ENCODE data around the gene WDR86.
A peak's percentile ranks its signal among the peaks of the same experiment; 100 is the strongest.

The WDR86 gene

GRCh38 chr7:151426904-151427704 lies 17.3 kb upstream of the WDR86 start:
- DNase-seq: no peak

- no peak for DNase-seq
Observed at GRCh38 chr7:151426441-151426903, 16.6 kb upstream of the WDR86 start.

GRCh38 chr7:151425670-151426440 lies 16.0 kb upstream of the WDR86 start:
- no peak for DNase-seq

- no peak for DNase-seq
Observed at GRCh38 chr7:151424799-151425198, 15.0 kb upstream of the WDR86 start.

GRCh38 chr7:151423936-151424335 lies 14.1 kb upstream of the WDR86 start:
- DNase-seq: no peak

- DNase-seq: no peak
Observed at GRCh38 chr7:151423226-151423625, 13.4 kb upstream of the WDR86 start.

GRCh38 chr7:151422212-151422611 lies 12.4 kb upstream of the WDR86 start:
- DNase-seq: no peak

GRCh38 chr7:151420144-151420543 lies 10.3 kb upstream of the WDR86 start:
- DNase-seq: no peak

GRCh38 chr7:151416941-151417315 lies 7.1 kb upstream of the WDR86 start:
- DNase-seq: no peak

GRCh38 chr7:151416112-151416940 lies 6.5 kb upstream of the WDR86 start:
- no peak for DNase-seq

- no peak for DNase-seq
Observed at GRCh38 chr7:151415375-151416105, 5.7 kb upstream of the WDR86 start.

- no peak for DNase-seq
Observed at GRCh38 chr7:151413241-151413640, 3.4 kb upstream of the WDR86 start.

GRCh38 chr7:151412318-151412717 lies 2.5 kb upstream of the WDR86 start:
- DNase-seq: no peak

- DNase-seq: no peak
Observed at GRCh38 chr7:151411551-151411950, 1.7 kb upstream of the WDR86 start.

GRCh38 chr7:151410405-151411390 lies 860 bp upstream of the WDR86 start:
- DNase-seq: peak; percentile 56

- peak; percentile 89 for DNase-seq
Observed at GRCh38 chr7:151408839-151409666, 785 bp downstream of the WDR86 start.

- DNase-seq: no peak
Observed at GRCh38 chr7:151408498-151408838, 1.4 kb downstream of the WDR86 start.

GRCh38 chr7:151406886-151407583 lies 2.8 kb downstream of the WDR86 start:
- no peak for DNase-seq

- no peak for DNase-seq
Observed at GRCh38 chr7:151406051-151406875, 3.6 kb downstream of the WDR86 start.
